ENCODE data around the gene PDGFA.

The PDGFA gene

GRCh38 chr7:497346-497745 is 22.3 kb downstream of the PDGFA start:
- Histone ChIP-seq H3K27ac (ENCODE audit: poor library complexity, severe bottlenecking) (peak overlapping the region; percentile 40), H3K4me1 (ENCODE audit: insufficient read depth, poor library complexity, severe bottlenecking) (peaks cover 7% of the 10 kb centered on the region), H3K4me3 (ENCODE audit: severe bottlenecking) (no peak overlapping the region), H3K27me3 (ENCODE audit: insufficient read depth, poor library complexity, severe bottlenecking) (no peaks in the 10 kb centered on the region), H3K9me3 (ENCODE audit: severe bottlenecking) (no peaks in the 10 kb centered on the region), H3K36me3 (ENCODE audit: low read depth) (peaks cover 57% of the 10 kb centered on the region)
- ATAC-seq (ENCODE audit: low read depth) (no peak), DNase-seq (ENCODE audit: low spot score) (peak; percentile 22)
- TF ChIP-seq CTCF (IDR thresholded peaks at IDR 0.05; ENCODE audit: poor library complexity, severe bottlenecking) = no peak

DNA sequence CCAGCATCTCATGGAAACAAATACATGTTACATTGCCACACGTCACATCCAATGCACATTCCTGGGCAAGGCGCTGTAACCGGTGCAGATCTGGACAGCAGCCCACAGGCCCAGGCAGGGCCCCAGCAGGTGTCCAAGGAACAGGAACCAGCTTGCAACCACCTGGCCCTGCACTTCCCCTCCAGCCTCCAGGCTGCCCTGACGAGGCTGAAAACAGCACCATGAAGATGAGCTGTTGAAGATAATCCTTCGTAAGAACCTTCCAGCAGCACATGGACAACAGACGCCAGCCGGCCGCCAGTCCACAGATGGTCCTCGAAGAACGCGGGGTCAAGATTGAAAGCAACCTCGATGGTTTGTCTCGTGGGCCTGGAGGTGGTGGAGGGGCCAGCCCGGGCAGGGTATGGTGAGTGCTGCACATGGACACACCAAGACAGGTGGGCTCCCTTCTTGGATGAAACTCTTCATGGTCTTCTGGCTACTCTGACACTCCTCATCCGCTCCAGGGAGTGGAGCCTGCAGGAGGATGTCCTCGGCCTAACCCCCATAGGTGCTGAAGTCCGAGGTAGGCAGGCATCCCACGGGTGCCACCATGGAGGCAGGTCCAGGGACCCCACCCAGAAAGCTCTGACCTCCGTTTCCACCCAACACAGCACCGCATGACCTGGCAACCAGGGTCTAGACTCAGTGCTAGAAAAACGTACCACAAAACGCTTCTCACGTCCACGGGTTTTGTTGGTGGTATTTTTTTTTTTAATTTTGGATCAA is 22.9 kb downstream of the PDGFA start:
- ATAC-seq (ENCODE audit: low read depth) (peak; percentile 46), DNase-seq (ENCODE audit: low spot score) (peak; percentile 72)
- no peaks in the 10 kb centered on the region for H3K27me3 ChIP-seq (ENCODE audit: insufficient read depth, poor library complexity, severe bottlenecking)
- peaks cover 51% of the 10 kb centered on the region for H3K36me3 ChIP-seq (ENCODE audit: low read depth)
- TF ChIP-seq CTCF (IDR thresholded peaks at IDR 0.05; ENCODE audit: poor library complexity, severe bottlenecking) = no peak
- H3K27ac ChIP-seq (ENCODE audit: poor library complexity, severe bottlenecking) = peak overlapping the region; percentile 40
- peaks cover 7% of the 10 kb centered on the region for H3K4me1 ChIP-seq (ENCODE audit: insufficient read depth, poor library complexity, severe bottlenecking)
- H3K4me3 ChIP-seq (ENCODE audit: severe bottlenecking) = no peak overlapping the region
- H3K9me3 ChIP-seq (ENCODE audit: severe bottlenecking) = no peaks in the 10 kb centered on the region

DNA sequence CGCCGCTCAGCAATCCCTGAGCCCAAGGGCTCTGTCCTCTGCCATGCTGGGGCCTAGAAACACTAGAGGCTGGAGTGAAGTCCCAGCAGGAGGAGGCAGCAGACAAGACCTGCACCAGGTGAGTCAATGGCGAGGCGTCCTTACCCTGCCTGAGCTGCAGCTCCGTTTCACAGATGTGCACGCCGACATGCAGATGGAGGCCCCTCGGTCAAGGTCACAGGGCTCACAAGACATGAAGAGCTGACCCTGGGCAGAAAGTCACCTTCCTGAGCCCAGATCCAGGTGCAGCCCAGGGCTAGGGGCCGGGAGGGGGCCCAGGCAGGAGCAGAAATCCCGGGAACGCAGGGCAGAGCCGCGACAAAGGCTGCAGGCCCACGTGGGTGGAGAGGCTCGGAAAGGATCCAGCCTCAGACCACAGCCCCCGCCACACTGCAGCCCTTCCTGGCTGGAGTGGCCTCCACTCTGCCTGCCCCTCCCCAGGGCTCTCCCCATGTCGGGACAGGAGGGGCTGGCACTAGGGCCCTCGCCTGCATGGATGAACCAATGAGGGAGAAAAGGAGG is 23.8 kb downstream of the PDGFA start:
- H3K4me1 ChIP-seq (ENCODE audit: insufficient read depth, poor library complexity, severe bottlenecking) = peaks cover 8% of the 10 kb centered on the region
- DNase-seq (ENCODE audit: low spot score) (peak; percentile 53), ATAC-seq (ENCODE audit: low read depth) (peak; percentile 28)
- H3K36me3 ChIP-seq (ENCODE audit: low read depth) = peaks cover 42% of the 10 kb centered on the region
- no peak for TF ChIP-seq CTCF (IDR thresholded peaks at IDR 0.05; ENCODE audit: poor library complexity, severe bottlenecking)
- H3K27ac ChIP-seq (ENCODE audit: poor library complexity, severe bottlenecking) = peak overlapping the region; percentile 40
- no peaks in the 10 kb centered on the region for H3K27me3 ChIP-seq (ENCODE audit: insufficient read depth, poor library complexity, severe bottlenecking)
- no peaks in the 10 kb centered on the region for H3K9me3 ChIP-seq (ENCODE audit: severe bottlenecking)
- no peak overlapping the region for H3K4me3 ChIP-seq (ENCODE audit: severe bottlenecking)

GRCh38 chr7:495326-495725 is 24.3 kb downstream of the PDGFA start:
- Histone ChIP-seq H3K27me3 (ENCODE audit: insufficient read depth, poor library complexity, severe bottlenecking) (no peaks in the 10 kb centered on the region), H3K27ac (ENCODE audit: poor library complexity, severe bottlenecking) (no peak overlapping the region), H3K4me3 (ENCODE audit: severe bottlenecking) (no peak overlapping the region), H3K4me1 (ENCODE audit: insufficient read depth, poor library complexity, severe bottlenecking) (peaks cover 13% of the 10 kb centered on the region), H3K9me3 (ENCODE audit: severe bottlenecking) (no peaks in the 10 kb centered on the region), H3K36me3 (ENCODE audit: low read depth) (peaks cover 37% of the 10 kb centered on the region)
- no peak for TF ChIP-seq CTCF (IDR thresholded peaks at IDR 0.05; ENCODE audit: poor library complexity, severe bottlenecking)
- peak; percentile 2; the same call in 1 of the 3 replicates for ATAC-seq (ENCODE audit: low read depth)
- DNase-seq (ENCODE audit: low spot score) = no peak

GRCh38 chr7:494906-495305 is 24.7 kb downstream of the PDGFA start:
- DNase-seq (ENCODE audit: low spot score) (peak; percentile 34), ATAC-seq (ENCODE audit: low read depth) (peak; percentile 18; the same call in 2 of the 3 replicates)
- Histone ChIP-seq H3K4me1 (ENCODE audit: insufficient read depth, poor library complexity, severe bottlenecking) (peaks cover 15% of the 10 kb centered on the region), H3K27ac (ENCODE audit: poor library complexity, severe bottlenecking) (no peak overlapping the region), H3K27me3 (ENCODE audit: insufficient read depth, poor library complexity, severe bottlenecking) (no peaks in the 10 kb centered on the region), H3K9me3 (ENCODE audit: severe bottlenecking) (no peaks in the 10 kb centered on the region), H3K36me3 (ENCODE audit: low read depth) (peaks cover 33% of the 10 kb centered on the region), H3K4me3 (ENCODE audit: severe bottlenecking) (no peak overlapping the region)
- TF ChIP-seq CTCF (IDR thresholded peaks at IDR 0.05; ENCODE audit: poor library complexity, severe bottlenecking) = no peak

Measured in RWPE2 (cell line).